H9 (cell line): ENCODE measurements around the gene SLC4A2. TPM values are rescaled to one million over a fixed set of nuclear protein-coding genes. Genes with fewer than 3 reads are reported as not detected.

Experiments used
- DNase-seq: peaks from one replicate; pipeline ENCODE4 v3.0.0-alpha.2; 2017
- H2AFZ ChIP-seq: one replicate; pipeline ENCODE4 v1.6.1; 2013; ENCODE audit warnings: mild to moderate bottlenecking, low read length, control low read depth, moderate library complexity
- H2AK5ac ChIP-seq: 2 replicates; pipeline ENCODE4 v1.6.1; 2013; ENCODE audit warnings: low read length, control low read depth, mixed read lengths; ENCODE audit not compliant: insufficient read length
- H2BK120ac ChIP-seq: one replicate; pipeline ENCODE4 v1.6.1; 2013; ENCODE audit warnings: low read depth, mild to moderate bottlenecking, low read length, control low read depth, inconsistent platforms; ENCODE audit not compliant: poor library complexity, severe bottlenecking
- H2BK12ac ChIP-seq: 2 replicates; pipeline ENCODE4 v1.6.1; 2013; ENCODE audit warnings: low read length, control low read depth, mixed read lengths, low read depth; ENCODE audit not compliant: insufficient read length
- H2BK15ac ChIP-seq: 2 replicates; pipeline ENCODE4 v1.6.1; 2013; ENCODE audit warnings: low read depth, low read length, control low read depth
- H2BK20ac ChIP-seq: one replicate; pipeline ENCODE4 v1.6.1; 2013; ENCODE audit warnings: low read depth, mild to moderate bottlenecking, low read length, control low read depth, inconsistent platforms; ENCODE audit not compliant: poor library complexity, severe bottlenecking
- H2BK5ac ChIP-seq: 2 replicates; pipeline ENCODE4 v1.6.1; 2013; ENCODE audit warnings: low read length, control low read depth, mixed read lengths; ENCODE audit not compliant: insufficient read length
- H3K14ac ChIP-seq: 2 replicates; pipeline ENCODE4 v1.6.1; 2013; ENCODE audit warnings: low read length, control low read depth; ENCODE audit not compliant: insufficient read depth
- H3K18ac ChIP-seq: 2 replicates; pipeline ENCODE4 v1.6.1; 2013; ENCODE audit warnings: low read depth, mild to moderate bottlenecking, mixed read lengths, low read length, control low read depth; ENCODE audit not compliant: insufficient read length
- H3K23ac ChIP-seq: 2 replicates; pipeline ENCODE4 v1.6.1; 2013; ENCODE audit warnings: low read length, control low read depth, mixed read lengths, low read depth; ENCODE audit not compliant: insufficient read length
- H3K23me2 ChIP-seq: 2 replicates; pipeline ENCODE4 v1.6.1; 2013; ENCODE audit warnings: low read depth, mild to moderate bottlenecking, mixed read lengths, low read length, control low read depth; ENCODE audit not compliant: insufficient read length, poor library complexity, severe bottlenecking
- H3K27ac ChIP-seq: 2 replicates; pipeline ENCODE4 v1.5.1; 2013; ENCODE audit warnings: low read length, control low read depth, mixed read lengths, low read depth; ENCODE audit not compliant: insufficient read length
- H3K27me3 ChIP-seq: 2 replicates; pipeline ENCODE4 v1.6.1; 2013; ENCODE audit warnings: low read length, control low read depth, inconsistent platforms; ENCODE audit not compliant: insufficient read depth
- H3K4ac ChIP-seq: 2 replicates; pipeline ENCODE4 v1.6.1; 2013; ENCODE audit warnings: low read depth, mild to moderate bottlenecking, control low read depth, inconsistent platforms, low read length, moderate library complexity
- H3K4me1 ChIP-seq: 2 replicates; pipeline ENCODE4 v1.6.1; 2013; ENCODE audit warnings: low read length, control low read depth, inconsistent platforms; ENCODE audit not compliant: insufficient read depth
- H3K4me2 ChIP-seq: 2 replicates; pipeline ENCODE4 v1.6.1; 2013; ENCODE audit warnings: low read length, control low read depth, mixed read lengths; ENCODE audit not compliant: insufficient read length, insufficient read depth
- H3K56ac ChIP-seq: 2 replicates; pipeline ENCODE4 v1.6.1; 2013; ENCODE audit warnings: low read depth, mild to moderate bottlenecking, mixed read lengths, low read length, control low read depth; ENCODE audit not compliant: insufficient read length
- H3K79me1 ChIP-seq: 2 replicates; pipeline ENCODE4 v1.6.1; 2013; ENCODE audit warnings: low read depth, mild to moderate bottlenecking, moderate library complexity, low read length, control low read depth, inconsistent platforms; ENCODE audit not compliant: insufficient read depth, poor library complexity, severe bottlenecking
- H3K79me2 ChIP-seq: 2 replicates; pipeline ENCODE4 v1.6.1; 2013; ENCODE audit warnings: low read length, control low read depth, inconsistent platforms; ENCODE audit not compliant: insufficient read depth
- H3K9ac ChIP-seq: 2 replicates; pipeline ENCODE4 v1.6.1; 2013; ENCODE audit warnings: low read length, control low read depth, mixed read lengths; ENCODE audit not compliant: insufficient read length; ENCODE audit errors: extremely low read depth
- H3K9me3 ChIP-seq: one replicate; pipeline ENCODE4 v1.6.1; 2013; ENCODE audit warnings: low read depth, low read length, inconsistent platforms; ENCODE audit not compliant: control insufficient read depth
- H3T11ph ChIP-seq: one replicate; pipeline ENCODE4 v1.6.1; 2013; ENCODE audit warnings: mild to moderate bottlenecking, low read length, control low read depth, inconsistent platforms
- H4K20me1 ChIP-seq: one replicate; pipeline ENCODE4 v1.6.1; 2013; ENCODE audit not compliant: control insufficient read depth, insufficient read length, insufficient read depth
- H4K5ac ChIP-seq: 2 replicates; pipeline ENCODE4 v1.6.1; 2013; ENCODE audit warnings: low read depth, mild to moderate bottlenecking, mixed read lengths, low read length, control low read depth; ENCODE audit not compliant: insufficient read length
- H4K8ac ChIP-seq: replicated peaks from 2 replicates; pipeline ENCODE4 v1.6.1; 2013; ENCODE audit warnings: low read length, control low read depth, mixed read lengths, low read depth; ENCODE audit not compliant: insufficient read length
- H4K91ac ChIP-seq: 2 replicates; pipeline ENCODE4 v1.6.1; 2013; ENCODE audit warnings: low read depth, mild to moderate bottlenecking, moderate library complexity, mixed read lengths, low read length, control low read depth; ENCODE audit not compliant: insufficient read length
- H3K27ac Mint-ChIP-seq, 3 experiments: 2 replicates in 2 of 3; 3 replicates in 1 of 3; pipeline ENCODE4 v1.8.0; 2020 to 2021; ENCODE audit warnings: mixed read lengths in 3 of 3, mild to moderate bottlenecking in 1 of 3, moderate library complexity in 1 of 3
- H3K27me3 Mint-ChIP-seq: 2 replicates; pipeline ENCODE4 v1.8.0; 2021; ENCODE audit warnings: low read depth, mild to moderate bottlenecking, moderate library complexity, mixed read lengths
- H3K36me3 Mint-ChIP-seq, 3 experiments: 2 replicates in 2 of 3; 3 replicates in 1 of 3; pipeline ENCODE4 v1.8.0; 2020 to 2021; ENCODE audit warnings: low read depth in 3 of 3, mixed read lengths in 3 of 3; ENCODE audit not compliant: insufficient read depth in 1 of 3
- H3K4me1 Mint-ChIP-seq, 2 experiments: 2 replicates each; pipeline ENCODE4 v1.8.0; 2020; ENCODE audit warnings: mixed read lengths in 2 of 2
- H3K4me3 Mint-ChIP-seq, 2 experiments: 2 replicates in 1 of 2; 3 replicates in 1 of 2; pipeline ENCODE4 v1.8.0; 2020 to 2021; ENCODE audit warnings: mild to moderate bottlenecking in 2 of 2, mixed read lengths in 2 of 2, moderate library complexity in 1 of 2
- H3K9me3 Mint-ChIP-seq, 2 experiments: 2 replicates in 1 of 2; 3 replicates in 1 of 2; pipeline ENCODE4 v1.8.0; 2020; ENCODE audit warnings: mild to moderate bottlenecking in 2 of 2, mixed read lengths in 2 of 2, moderate library complexity in 1 of 2
- CTCF ChIP-seq: fragments of 200-600 bp; sonication (generic); conservative IDR thresholded peaks from 3 replicates; pipeline ENCODE4 v1.8.0; 2021; ENCODE audit warnings: antibody characterized with exemption, mild to moderate bottlenecking
- WGBS: extraction: QIAGEN DNeasy Blood & Tissue Kit; methylation state at CpG from one replicate; pipeline ENCODE4 v1.1.7; 2013; ENCODE audit warnings: missing lambda C conversion rate, low lambda C conversion rate, mixed read lengths; ENCODE audit not compliant: insufficient read length; ENCODE audit errors: extremely low coverage; 5-methylcytosine and 5-hydroxymethylcytosine counted together
- total RNA-seq: library from RNA; stranded (reverse); gene quantifications from 2 replicates; pipeline ENCODE4 v1.2.1, GENCODE V29; 2021

Gene SLC4A2
- total RNA-seq, 1 experiment from 2014 or later = 136 TPM

- Histone ChIP-seq H4K5ac (no peak overlapping the region), H3K4me2 (no peak overlapping the region), H2BK12ac (no peak overlapping the region), H3K23me2 (no peaks in the 10 kb centered on the region), H3K23ac (no peak overlapping the region), H3K4ac (no peak overlapping the region), H3T11ph (no peak overlapping the region), H3K56ac (no peak overlapping the region), H2AK5ac (no peak overlapping the region), H3K9ac (no peak overlapping the region), H4K20me1 (no peaks in the 10 kb centered on the region), H3K18ac (no peak overlapping the region), H3K27ac (no peak overlapping the region), H4K8ac (no peak overlapping the region), H2BK20ac (no peak overlapping the region), H3K79me1 (no peaks in the 10 kb centered on the region), H3K27me3 (no peaks in the 10 kb centered on the region), H3K79me2 (no peaks in the 10 kb centered on the region), H3K9me3 (no peaks in the 10 kb centered on the region), H3K14ac (no peak overlapping the region), H2AFZ (no peak overlapping the region), H2BK15ac (no peak overlapping the region), H3K4me1 (no peaks in the 10 kb centered on the region), H2BK120ac (no peak overlapping the region), H2BK5ac (no peak overlapping the region), H4K91ac (no peak overlapping the region)
- Mint-ChIP-seq H3K4me1 (peaks cover 18 to 20% of the 10 kb centered on the region in 2 experiments), H3K36me3 (peaks cover 31 to 58% (median 57%) of the 10 kb centered on the region in 3 experiments), H3K9me3 (no peaks in the 10 kb centered on the region; a peak in 1 of 5 replicates), H3K27me3 (peaks cover 1% of the 10 kb centered on the region; the same call in 1 of the 2 replicates), H3K27ac (no peak overlapping the region), H3K4me3 (no peak overlapping the region)
- WGBS = no CpG with 5 or more reads among the region's 17 CpGs
- no peak for TF ChIP-seq CTCF
- no peak for DNase-seq
These were observed 14.6 kb downstream of the SLC4A2 start for GRCh38 chr7:151073990-151074389.
